GM10266 (cell line): ENCODE results near the gene SLC24A4.

ENCODE experiments used
- DNase-seq: peaks from one replicate; pipeline ENCODE4 v3.0.0; 2012; ENCODE audit errors: extremely low spot score
- TF ChIP-seq, protein P1 (sequence below): IDR thresholded peaks from 2 replicates; pipeline ENCODE4 v1.5.1; 2012; ENCODE audit warnings: mild to moderate bottlenecking, low read depth; ENCODE audit not compliant: control insufficient read depth, insufficient read depth; ENCODE audit errors: missing control alignments

The SLC24A4 gene

DNA sequence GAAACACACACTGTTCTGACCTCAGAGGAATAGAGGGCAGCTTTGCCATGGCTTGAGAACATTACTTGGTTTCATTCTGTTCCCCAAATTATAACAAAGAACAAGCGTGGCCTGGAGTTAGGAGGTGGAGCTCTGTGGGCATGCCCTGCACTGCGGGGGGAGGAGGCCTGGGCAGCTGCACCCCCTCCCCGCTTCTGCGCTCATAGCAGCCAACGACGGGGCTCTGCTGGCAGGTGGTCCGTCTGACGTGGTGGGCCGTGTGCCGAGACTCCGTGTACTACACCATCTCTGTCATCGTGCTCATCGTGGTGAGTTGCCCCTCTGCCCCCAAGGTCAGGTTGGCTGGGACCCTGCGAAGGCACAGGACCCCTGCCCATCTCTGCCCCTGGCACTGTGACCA is 120.2 kb downstream of the SLC24A4 start:
- no peak for DNase-seq
- TF ChIP-seq, protein P1, sequence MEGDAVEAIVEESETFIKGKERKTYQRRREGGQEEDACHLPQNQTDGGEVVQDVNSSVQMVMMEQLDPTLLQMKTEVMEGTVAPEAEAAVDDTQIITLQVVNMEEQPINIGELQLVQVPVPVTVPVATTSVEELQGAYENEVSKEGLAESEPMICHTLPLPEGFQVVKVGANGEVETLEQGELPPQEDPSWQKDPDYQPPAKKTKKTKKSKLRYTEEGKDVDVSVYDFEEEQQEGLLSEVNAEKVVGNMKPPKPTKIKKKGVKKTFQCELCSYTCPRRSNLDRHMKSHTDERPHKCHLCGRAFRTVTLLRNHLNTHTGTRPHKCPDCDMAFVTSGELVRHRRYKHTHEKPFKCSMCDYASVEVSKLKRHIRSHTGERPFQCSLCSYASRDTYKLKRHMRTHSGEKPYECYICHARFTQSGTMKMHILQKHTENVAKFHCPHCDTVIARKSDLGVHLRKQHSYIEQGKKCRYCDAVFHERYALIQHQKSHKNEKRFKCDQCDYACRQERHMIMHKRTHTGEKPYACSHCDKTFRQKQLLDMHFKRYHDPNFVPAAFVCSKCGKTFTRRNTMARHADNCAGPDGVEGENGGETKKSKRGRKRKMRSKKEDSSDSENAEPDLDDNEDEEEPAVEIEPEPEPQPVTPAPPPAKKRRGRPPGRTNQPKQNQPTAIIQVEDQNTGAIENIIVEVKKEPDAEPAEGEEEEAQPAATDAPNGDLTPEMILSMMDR: no peak

DNA sequence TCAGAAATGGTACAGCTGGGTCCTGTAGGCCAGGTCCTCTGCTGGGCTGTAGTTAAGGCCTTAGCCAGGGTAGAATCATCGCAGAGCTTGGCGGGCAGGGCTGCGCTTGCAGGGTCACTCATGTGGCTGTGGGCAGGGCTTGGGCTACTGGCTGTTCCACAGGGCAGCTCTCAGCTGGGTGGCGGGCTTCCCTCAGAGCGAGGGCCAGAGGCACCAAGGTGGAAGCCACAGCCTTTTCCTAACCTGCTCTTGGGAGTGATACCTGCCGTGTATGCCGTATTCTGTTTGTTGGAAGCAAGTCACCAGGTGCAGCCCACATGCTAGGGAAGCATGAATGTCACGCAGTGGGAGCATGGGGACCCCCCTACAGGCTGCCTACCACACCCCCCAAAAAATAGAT is 120.8 kb downstream of the SLC24A4 start:
- TF ChIP-seq, protein P1: no peak
- DNase-seq: no peak

DNA sequence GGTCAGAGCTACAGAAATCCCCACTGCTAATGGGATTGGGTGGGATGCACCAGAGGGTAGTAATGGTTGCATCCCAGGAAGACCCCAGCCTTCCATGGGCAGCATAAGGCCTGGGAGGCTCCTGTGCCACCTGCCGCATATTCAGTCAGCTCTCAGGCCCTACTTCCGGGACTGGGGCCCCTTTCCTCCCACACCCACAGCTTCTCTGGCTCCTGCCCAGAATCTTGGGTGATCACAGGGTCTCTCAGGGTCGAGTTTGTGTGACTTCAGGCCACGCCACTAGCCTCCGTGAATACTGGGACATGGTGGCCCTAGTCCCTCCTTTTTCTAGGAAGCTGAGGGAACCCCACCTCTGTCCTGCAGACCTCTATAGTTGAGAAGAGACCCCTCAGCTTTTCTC is 123.8 kb downstream of the SLC24A4 start:
- TF ChIP-seq, protein P1: no peak
- DNase-seq: no peak

DNA sequence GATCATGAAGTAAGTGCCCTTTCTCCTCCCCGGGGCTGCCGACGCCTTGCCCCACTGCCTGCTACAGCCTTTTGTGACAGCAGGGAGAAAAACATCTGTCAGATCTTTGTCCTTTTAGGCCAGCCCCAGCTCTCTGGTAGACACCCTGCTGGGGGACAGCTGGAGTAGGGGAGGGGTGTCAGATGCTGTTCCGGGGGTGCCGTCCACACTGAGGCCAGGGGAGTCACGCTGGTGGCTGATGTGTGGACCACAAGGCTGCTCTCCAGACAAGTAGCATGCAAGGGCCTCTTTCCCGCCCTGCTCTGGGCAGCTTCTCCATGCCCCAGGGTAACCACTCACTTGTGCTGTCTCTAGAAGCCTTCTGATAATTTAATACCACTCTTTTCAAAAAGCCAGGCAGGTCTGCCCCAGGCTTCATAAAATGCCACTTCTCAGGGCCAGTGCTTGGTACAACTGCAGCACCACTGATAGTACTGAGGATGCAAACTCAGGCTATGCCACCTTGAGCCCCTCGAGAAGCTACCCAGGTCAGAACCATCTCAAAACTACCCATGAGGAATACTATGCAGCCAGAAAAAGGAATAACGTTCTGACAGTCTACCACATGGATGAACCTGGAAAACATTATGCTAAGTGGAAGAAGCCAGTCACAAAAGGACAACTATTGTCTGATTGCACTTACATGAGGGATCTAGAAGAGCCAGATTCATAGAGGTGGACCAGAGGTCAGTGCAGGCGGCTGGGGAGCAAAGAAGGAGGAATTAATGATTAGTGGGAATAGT is 124.6 kb downstream of the SLC24A4 start:
- DNase-seq: no peak
- TF ChIP-seq, protein P1: no peak

DNA sequence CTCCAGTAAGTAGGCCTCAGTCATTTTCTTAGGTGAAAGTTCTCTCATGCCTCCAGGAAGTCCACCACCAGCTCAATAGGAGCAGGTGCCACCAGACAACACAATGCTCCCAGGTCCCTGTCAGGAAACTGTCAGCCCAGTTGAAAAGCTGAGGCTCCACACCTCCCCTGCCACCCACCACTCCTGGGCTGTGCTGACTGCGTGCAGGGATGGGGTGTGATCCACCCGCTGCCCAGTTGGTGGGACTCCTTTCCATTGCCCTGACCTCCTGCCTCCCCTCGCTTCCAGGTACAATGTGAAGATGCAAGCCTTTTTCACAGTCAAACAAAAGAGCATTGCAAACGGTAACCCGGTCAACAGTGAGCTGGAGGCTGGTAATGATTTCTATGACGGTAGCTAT is 125.8 kb downstream of the SLC24A4 start:
- TF ChIP-seq, protein P1: no peak
- no peak for DNase-seq

DNA sequence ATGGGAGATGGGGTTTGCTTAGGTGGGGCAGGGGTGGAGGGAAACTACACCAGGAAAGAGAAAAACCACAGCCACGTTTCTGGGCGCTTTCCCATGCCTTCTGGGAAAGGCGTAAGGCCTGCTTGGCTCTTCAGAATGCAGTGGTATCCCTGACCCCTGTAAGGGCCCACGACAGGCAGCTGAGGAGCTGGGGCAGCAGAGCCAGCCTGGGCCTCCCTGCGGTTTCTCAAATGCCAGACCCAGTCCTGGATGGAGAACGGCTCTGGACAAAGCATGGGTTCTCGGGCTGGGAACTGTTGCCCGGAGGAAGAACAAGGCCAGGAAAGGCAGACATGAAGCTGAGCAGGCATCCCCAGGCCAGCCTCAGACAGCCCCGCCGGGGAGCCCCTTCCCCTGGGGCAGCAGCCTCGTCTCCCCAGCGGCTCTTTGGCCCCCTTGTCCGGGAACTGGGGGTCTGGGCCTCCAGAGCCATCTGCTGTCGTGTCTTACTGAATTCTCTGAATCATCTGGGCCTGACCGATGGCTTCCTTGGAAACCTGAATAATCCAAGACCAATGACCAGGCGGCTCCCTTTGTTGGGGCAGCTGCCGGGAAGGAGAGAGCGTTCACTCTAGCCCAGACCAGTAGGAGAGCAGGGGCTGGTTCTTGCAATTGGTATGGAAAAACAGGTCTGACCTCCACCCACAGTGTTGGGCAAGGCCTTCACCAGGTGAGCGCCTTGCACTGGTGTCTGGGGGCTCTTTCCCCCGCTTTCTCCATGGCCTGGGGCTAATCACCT is 126.6 kb downstream of the SLC24A4 start:
- TF ChIP-seq, protein P1: no peak
- DNase-seq: no peak
